HepG2 (cell line): ENCODE results near the gene C21orf58. TPM values are rescaled to one million over a fixed set of nuclear protein-coding genes. Genes with fewer than 3 reads are reported as not detected.

Experiments used
- ARNTL ChIP-seq: sonication (generic); formaldehyde crosslinking; IDR thresholded peaks from 2 replicates; pipeline ENCODE4 v1.4.0; 2020; ENCODE audit warnings: mild to moderate bottlenecking, missing genetic modification reagents
- ATF6 ChIP-seq: sonication (generic); formaldehyde crosslinking; conservative IDR thresholded peaks from 2 replicates; pipeline ENCODE4 v1.4.0; 2020; ENCODE audit warnings: missing genetic modification reagents
- FOXO4 ChIP-seq: sonication (generic); formaldehyde crosslinking; conservative IDR thresholded peaks from 2 replicates; pipeline ENCODE4 v1.8.1; 2023; ENCODE audit warnings: missing genetic modification reagents
- IKZF1 ChIP-seq: fragments of 450-650 bp; IDR thresholded peaks from 2 replicates; pipeline ENCODE4 v1.7.1; 2016
- KMT2A ChIP-seq: sonication (generic); formaldehyde crosslinking; IDR thresholded peaks from 2 replicates; pipeline ENCODE4 v1.4.0; 2020; ENCODE audit warnings: missing genetic modification reagents
- KMT2B ChIP-seq: IDR thresholded peaks from 2 replicates; pipeline ENCODE4 v1.6.1; 2016; ENCODE audit warnings: missing genetic modification reagents, missing compliant biosample characterization
- PCBP1 ChIP-seq: fragments of 200-400 bp; formaldehyde crosslinking; IDR thresholded peaks from 2 replicates; pipeline ENCODE4 v1.6.1; 2017; ENCODE audit warnings: mild to moderate bottlenecking, low read depth, low read length, borderline replicate concordance
- POLR2AphosphoS2 ChIP-seq: IDR thresholded peaks from 2 replicates; pipeline ENCODE4 v1.6.1; 2011; ENCODE audit warnings: low read depth, low read length, improper control_type of control experiment
- SAP130 ChIP-seq: IDR thresholded peaks from 2 replicates; pipeline ENCODE4 v1.6.1; 2016; ENCODE audit warnings: low read depth
- SKIL ChIP-seq: sonication (generic); formaldehyde crosslinking; IDR thresholded peaks from 2 replicates; pipeline ENCODE4 v1.8.0; 2022; ENCODE audit warnings: missing genetic modification reagents, mild to moderate bottlenecking, moderate library complexity, borderline replicate concordance
- SP1 ChIP-seq, 2 experiments: fragments of 450-650 bp in 1 of 2; sonication (generic) in 1 of 2; formaldehyde crosslinking in 1 of 2; IDR thresholded peaks; 2 replicates each; pipeline versions ENCODE4 v1.4.0 to v1.6.1; 2016 to 2020; ENCODE audit warnings: missing genetic modification reagents in 1 of 2
- SPEN ChIP-seq: sonication (generic); formaldehyde crosslinking; IDR thresholded peaks from 2 replicates; pipeline ENCODE4 v1.5.1; 2020; ENCODE audit warnings: low read depth, mild to moderate bottlenecking, missing genetic modification reagents
- TAF1 ChIP-seq: sonication (generic); formaldehyde crosslinking; IDR thresholded peaks from 2 replicates; pipeline ENCODE4 v1.4.0; 2020; ENCODE audit warnings: missing genetic modification reagents
- TSC22D2 ChIP-seq: sonication (generic); formaldehyde crosslinking; IDR thresholded peaks from 2 replicates; pipeline ENCODE4 v1.5.1; 2020; ENCODE audit warnings: missing genetic modification reagents, mild to moderate bottlenecking, borderline replicate concordance
- ZBTB3 ChIP-seq: sonication (generic); formaldehyde crosslinking; IDR thresholded peaks from 2 replicates; pipeline ENCODE4 v1.4.0; 2020; ENCODE audit warnings: low read depth, mild to moderate bottlenecking, moderate library complexity, missing genetic modification reagents, borderline replicate concordance
- ZFP36L2 ChIP-seq: sonication (generic); formaldehyde crosslinking; IDR thresholded peaks from 2 replicates; pipeline ENCODE4 v1.4.0; 2020; ENCODE audit warnings: missing genetic modification reagents
- ZMAT3 ChIP-seq: sonication (generic); formaldehyde crosslinking; conservative IDR thresholded peaks from 2 replicates; pipeline ENCODE4 v1.7.0; 2021; ENCODE audit warnings: missing genetic modification reagents
- ZNF362 ChIP-seq: sonication (generic); formaldehyde crosslinking; IDR thresholded peaks from 2 replicates; pipeline ENCODE4 v1.4.0; 2020; ENCODE audit warnings: missing genetic modification reagents, mild to moderate bottlenecking, borderline replicate concordance
- ZNF580 ChIP-seq: IDR thresholded peaks from 2 replicates; pipeline ENCODE4 v1.6.1; 2016; ENCODE audit warnings: low read depth, borderline replicate concordance
- ZNF704 ChIP-seq: sonication (generic); formaldehyde crosslinking; IDR thresholded peaks from 2 replicates; pipeline ENCODE4 v1.8.1; 2023; ENCODE audit warnings: mild to moderate bottlenecking, inconsistent platforms, moderate library complexity, missing genetic modification reagents, borderline replicate concordance
- ZNF720 ChIP-seq: sonication (generic); formaldehyde crosslinking; IDR thresholded peaks from 2 replicates; pipeline ENCODE4 v1.4.0; 2020; ENCODE audit warnings: missing genetic modification reagents
- polyA plus RNA-seq, 8 experiments: library from polyadenylated mRNA; depleted of rRNA in 3 of 8; stranded (reverse) in 7 of 8; unstranded in 1 of 8; fragments of >200 nt; fragmentation: Illumina TruSeq in 4 of 8; extraction: Trizol in 4 of 8; gene quantifications; 2 replicates each; pipeline versions ENCODE4 v1.2.1 to v1.2.3, GENCODE V29; 2011 to 2016; ENCODE audit warnings: low read depth in 4 of 8, missing spikeins in 1 of 8, mixed read lengths in 1 of 8; ENCODE audit not compliant: insufficient read depth in 1 of 8
- total RNA-seq, 5 experiments: library from RNA; depleted of rRNA; stranded (reverse); fragments of >200 nt; fragmentation: Illumina TruSeq; extraction: Trizol; gene quantifications; 2 replicates each; pipeline ENCODE4 v1.2.3, GENCODE V29; 2016; ENCODE audit warnings: low read depth in 1 of 5

The C21orf58 gene
- total and polyA plus RNA-seq, 2 of the 13 experiments (the other 11 are each of a cell fraction or from before 2014, with no cell fraction given): 3.5 to 6.8 TPM

- TF ChIP-seq FOXO4 (CRISPR knock-in tag) (no peak), SP1 (IDR thresholded peaks at IDR 0.05) (no peak), SP1 (CRISPR knock-in tag; IDR thresholded peaks at IDR 0.05) (no peak), POLR2AphosphoS2 (no peak), KMT2A (no peak), PCBP1 (no peak), ZBTB3 (CRISPR knock-in tag) (no peak), SKIL (CRISPR knock-in tag) (no peak), ZNF720 (CRISPR knock-in tag) (no peak), ZNF580 (0 out of 2 replicates have a peak, but pooled peaks have one; percentile 28), ARNTL (no peak), SAP130 (CRISPR knock-in tag) (peak; percentile 91), TSC22D2 (no peak), KMT2B (CRISPR knock-in tag) (0 out of 2 replicates have a peak, but pooled peaks have one; percentile 46), TAF1 (CRISPR knock-in tag) (peak; percentile 38; the same call in 1 of the 2 replicates), ZFP36L2 (no peak), SPEN (CRISPR knock-in tag) (no peak), IKZF1 (no peak), ZNF704 (no peak), ZMAT3 (CRISPR knock-in tag) (no peak), ZNF362 (no peak), ATF6 (CRISPR knock-in tag) (no peak)
These were observed 27.5 kb downstream of the C21orf58 start (continued) for GRCh38 chr21:46295996-46296752.
